Osteocyte (in vitro differentiated cells): ENCODE results near the gene EME2. TPM values are rescaled to one million over a fixed set of nuclear protein-coding genes. Genes with fewer than 3 reads are reported as not detected.
A peak's percentile ranks its signal among the peaks of the same experiment; 100 is the strongest.

Experiments used
- DNase-seq: peaks from one replicate; pipeline ENCODE4 v3.0.0; 2021; ENCODE audit warnings: mixed read lengths; ENCODE audit not compliant: unreplicated experiment; ENCODE audit errors: extremely low spot score
- H3K27ac Mint-ChIP-seq: one replicate; pipeline ENCODE4 v1.8.0; 2021; ENCODE audit warnings: mild to moderate bottlenecking, mixed read lengths; ENCODE audit not compliant: unreplicated experiment
- H3K27me3 Mint-ChIP-seq: one replicate; pipeline ENCODE4 v1.8.0; 2021; ENCODE audit warnings: mixed read lengths; ENCODE audit not compliant: unreplicated experiment
- H3K36me3 Mint-ChIP-seq: one replicate; pipeline ENCODE4 v1.8.0; 2021; ENCODE audit warnings: mixed read lengths; ENCODE audit not compliant: unreplicated experiment
- H3K4me1 Mint-ChIP-seq: one replicate; pipeline ENCODE4 v1.8.0; 2021; ENCODE audit warnings: mixed read lengths; ENCODE audit not compliant: unreplicated experiment
- H3K4me3 Mint-ChIP-seq: one replicate; pipeline ENCODE4 v1.8.0; 2021; ENCODE audit warnings: mild to moderate bottlenecking, moderate library complexity, mixed read lengths; ENCODE audit not compliant: unreplicated experiment
- H3K9me3 Mint-ChIP-seq: one replicate; pipeline ENCODE4 v1.8.0; 2021; ENCODE audit warnings: mixed read lengths; ENCODE audit not compliant: unreplicated experiment
- total RNA-seq: library from RNA; stranded (reverse); gene quantifications from 2 replicates; pipeline ENCODE4 v1.2.1, GENCODE V29; 2021
- TF ChIP-seq, protein P1 (sequence below): fragments of 200-600 bp; sonication (generic); IDR thresholded peaks from 2 replicates; pipeline ENCODE4 v1.5.0; 2021; ENCODE audit warnings: antibody characterized with exemption, mild to moderate bottlenecking, moderate library complexity

The EME2 gene
- total RNA-seq, 1 donor from 2014 or later: 21.5 TPM

DNA sequence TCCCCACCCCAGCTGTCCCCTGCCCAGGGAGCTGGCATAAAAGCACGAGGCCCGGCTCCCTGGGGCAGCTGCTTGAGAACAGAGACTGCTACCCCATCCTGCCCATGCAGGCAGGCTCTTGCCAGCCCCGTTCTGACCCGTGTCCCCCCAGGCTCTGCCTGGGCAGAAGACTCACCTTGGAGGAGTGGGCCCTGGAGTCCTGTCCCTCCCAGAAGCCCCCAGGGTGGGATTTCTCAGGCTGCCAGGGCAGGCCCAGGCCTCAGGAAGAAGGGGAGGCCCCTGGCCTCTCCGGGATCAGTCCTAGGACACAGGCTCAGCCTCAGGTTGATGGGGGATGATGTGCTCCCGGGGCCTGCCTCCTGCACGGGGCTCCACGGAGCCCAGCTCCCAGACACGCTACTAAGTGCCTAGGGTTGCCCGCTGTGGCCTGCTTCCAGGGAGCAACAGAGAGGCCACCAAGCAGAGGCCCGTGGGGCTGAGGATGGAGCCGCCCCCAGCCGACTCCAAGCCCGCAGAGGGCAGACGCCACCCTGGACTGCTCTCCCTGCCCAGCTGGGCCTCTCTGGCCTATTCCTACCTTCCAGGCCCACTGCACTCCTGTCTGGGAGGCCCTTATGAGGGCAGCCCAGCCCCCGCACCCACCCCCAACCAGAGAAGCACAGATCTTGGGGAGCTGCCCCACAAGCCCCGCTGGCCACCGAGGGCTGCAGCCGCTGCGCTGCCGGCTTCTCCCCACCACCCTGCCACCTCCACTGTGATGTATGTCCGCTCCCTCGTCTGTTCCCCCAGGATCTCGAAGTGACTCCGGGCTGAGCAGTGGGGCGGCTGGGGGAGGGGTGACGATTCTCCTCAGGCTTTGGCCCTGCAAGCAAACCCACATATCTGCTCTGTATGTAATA, 3.0 kb upstream of the EME2 start:
- Mint-ChIP-seq H3K4me3 (peak overlapping the region; percentile 52), H3K9me3 (no peaks in the 10 kb centered on the region), H3K4me1 (peaks cover 16% of the 10 kb centered on the region), H3K27me3 (no peaks in the 10 kb centered on the region), H3K36me3 (peaks cover 5% of the 10 kb centered on the region), H3K27ac (no peak overlapping the region)
- no peak for DNase-seq
- TF ChIP-seq, protein P1, sequence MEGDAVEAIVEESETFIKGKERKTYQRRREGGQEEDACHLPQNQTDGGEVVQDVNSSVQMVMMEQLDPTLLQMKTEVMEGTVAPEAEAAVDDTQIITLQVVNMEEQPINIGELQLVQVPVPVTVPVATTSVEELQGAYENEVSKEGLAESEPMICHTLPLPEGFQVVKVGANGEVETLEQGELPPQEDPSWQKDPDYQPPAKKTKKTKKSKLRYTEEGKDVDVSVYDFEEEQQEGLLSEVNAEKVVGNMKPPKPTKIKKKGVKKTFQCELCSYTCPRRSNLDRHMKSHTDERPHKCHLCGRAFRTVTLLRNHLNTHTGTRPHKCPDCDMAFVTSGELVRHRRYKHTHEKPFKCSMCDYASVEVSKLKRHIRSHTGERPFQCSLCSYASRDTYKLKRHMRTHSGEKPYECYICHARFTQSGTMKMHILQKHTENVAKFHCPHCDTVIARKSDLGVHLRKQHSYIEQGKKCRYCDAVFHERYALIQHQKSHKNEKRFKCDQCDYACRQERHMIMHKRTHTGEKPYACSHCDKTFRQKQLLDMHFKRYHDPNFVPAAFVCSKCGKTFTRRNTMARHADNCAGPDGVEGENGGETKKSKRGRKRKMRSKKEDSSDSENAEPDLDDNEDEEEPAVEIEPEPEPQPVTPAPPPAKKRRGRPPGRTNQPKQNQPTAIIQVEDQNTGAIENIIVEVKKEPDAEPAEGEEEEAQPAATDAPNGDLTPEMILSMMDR: no peak

DNA sequence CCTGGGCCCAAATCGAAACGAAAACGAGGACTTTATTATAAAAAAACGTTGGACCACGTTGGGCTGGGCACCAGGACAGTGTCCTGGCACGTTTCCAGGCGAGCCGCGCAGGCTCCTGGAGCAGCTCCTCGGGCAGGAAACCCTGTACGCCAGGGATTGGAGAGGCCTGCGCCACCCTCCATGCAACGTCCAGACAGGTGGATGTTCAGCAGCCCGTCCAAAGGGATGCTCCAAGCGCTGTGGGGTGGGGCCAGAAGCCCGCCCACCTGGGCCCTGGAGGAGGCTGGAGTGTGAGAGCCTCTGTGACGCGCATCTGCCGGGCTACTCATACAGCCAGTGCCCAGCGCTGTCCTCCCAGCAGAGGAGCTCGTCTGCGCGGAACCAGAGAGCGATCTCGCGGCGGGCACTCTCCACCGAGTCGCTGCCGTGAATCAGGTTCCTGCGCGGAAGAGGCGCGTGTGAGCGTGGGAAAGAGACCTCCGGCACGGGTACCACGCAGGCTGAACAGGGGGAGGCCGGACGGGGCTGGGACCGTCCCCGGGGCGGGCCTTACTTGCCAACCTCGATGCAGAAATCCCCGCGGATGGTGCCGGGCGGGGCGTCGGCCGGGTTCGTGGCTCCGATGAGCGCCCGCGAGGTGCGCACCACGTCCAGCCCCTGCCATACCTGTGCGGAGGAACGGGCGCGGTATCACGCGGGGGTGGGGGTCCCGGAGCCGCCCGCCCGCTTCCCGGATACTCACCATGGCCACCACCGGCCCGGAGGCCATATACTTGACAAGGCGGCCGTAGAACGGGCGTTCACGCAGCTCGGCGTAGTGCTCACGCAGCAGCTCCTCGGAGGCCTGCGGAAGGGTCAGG, 2.1 kb upstream of the EME2 start:
- Mint-ChIP-seq H3K4me1 (peaks cover 20% of the 10 kb centered on the region), H3K27me3 (no peaks in the 10 kb centered on the region), H3K9me3 (no peaks in the 10 kb centered on the region), H3K4me3 (peak overlapping the region; percentile 66), H3K27ac (no peak overlapping the region), H3K36me3 (peaks cover 5% of the 10 kb centered on the region)
- no peak for DNase-seq
- TF ChIP-seq, protein P1: no peak

DNA sequence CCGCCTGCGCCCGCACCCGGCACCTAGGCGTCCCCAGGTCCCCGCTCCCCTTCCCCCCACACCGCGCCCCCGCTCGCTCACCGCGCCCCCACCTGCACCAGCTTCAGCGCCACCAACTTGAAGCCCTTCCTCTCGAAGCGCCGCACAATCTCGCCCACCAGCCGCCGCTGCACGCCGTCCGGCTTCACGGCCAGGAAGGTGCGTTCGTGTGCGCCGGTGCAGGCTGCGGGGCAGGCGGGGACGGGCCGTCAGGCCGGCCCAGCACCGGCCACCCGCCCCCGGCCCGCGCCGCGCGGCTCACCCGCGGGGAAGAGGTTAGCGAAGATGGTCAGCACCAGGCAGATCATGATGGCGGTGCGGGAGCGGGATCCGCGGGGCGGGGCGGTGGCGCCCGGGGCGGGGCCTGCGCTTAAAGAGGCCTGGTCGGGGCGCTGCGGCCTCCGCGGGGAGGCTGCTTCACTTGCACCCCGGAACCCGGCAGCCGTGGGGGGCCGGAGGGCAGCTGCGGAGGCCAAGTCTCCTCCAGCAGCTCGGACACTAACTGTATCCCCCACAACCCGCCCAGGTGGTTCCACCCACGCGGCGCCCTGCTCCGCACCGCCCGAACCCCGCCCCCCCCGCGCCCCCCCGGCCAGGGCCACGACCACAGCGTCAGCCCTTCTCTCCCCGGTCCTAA, 1.3 kb upstream of the EME2 start, which contains the start of gene NME3:
NME3 (minus strand) TSS at position 356 of the 676 bp plus-strand sequence; CDS start at position 347, 9 bp downstream.
- Mint-ChIP-seq H3K27ac (peak within 1 kb of the TSS; percentile 83), H3K36me3 (peaks cover 5% of the 10 kb centered on the region), H3K4me3 (peak within 1 kb of the TSS; percentile 91), H3K27me3 (no peaks in the 10 kb centered on the region), H3K4me1 (peaks cover 20% of the 10 kb centered on the region), H3K9me3 (no peaks in the 10 kb centered on the region)
- TF ChIP-seq, protein P1: no peak
- DNase-seq: no peak

DNA sequence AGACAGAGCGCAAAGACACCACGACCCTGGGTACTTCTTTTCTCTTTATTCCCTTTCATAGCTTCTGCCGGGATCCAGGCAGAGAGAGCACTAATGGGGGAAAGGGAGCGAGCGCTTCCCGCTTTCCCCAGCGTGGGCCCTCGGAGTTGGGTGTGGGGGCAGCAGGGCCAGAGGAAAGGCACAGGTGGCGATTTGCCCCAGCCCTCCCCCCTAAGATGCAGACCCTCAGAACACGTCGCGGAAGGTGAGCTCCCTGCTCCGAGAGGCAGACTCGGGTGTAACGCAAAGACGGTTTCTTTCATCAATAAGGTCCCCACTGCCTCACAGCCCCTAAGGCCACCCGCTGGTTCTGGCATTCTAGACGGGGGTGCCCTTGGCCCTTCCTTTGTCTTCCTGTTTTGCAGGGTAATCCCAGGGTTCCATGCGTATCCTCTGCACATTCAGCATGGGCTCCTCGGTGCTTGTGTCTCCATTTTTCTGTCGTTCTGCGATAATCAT, 697 bp upstream of the EME2 start:
- Mint-ChIP-seq H3K27ac (peak overlapping the region; percentile 83), H3K4me3 (peak overlapping the region; percentile 91), H3K27me3 (no peaks in the 10 kb centered on the region), H3K36me3 (peaks cover 5% of the 10 kb centered on the region), H3K4me1 (peaks cover 20% of the 10 kb centered on the region), H3K9me3 (no peaks in the 10 kb centered on the region)
- no peak for DNase-seq
- TF ChIP-seq, protein P1: no peak
